ENCODE data around the gene CDNF.

- TF ChIP-seq POLR2AphosphoS5 (IDR thresholded peaks at IDR 0.05; ENCODE audit: low read depth, low read length), result no peak
- TF ChIP-seq POLR2A (IDR thresholded peaks at IDR 0.05; ENCODE audit: low read depth, low read length), result no peak
- TF ChIP-seq POU2F2 (IDR thresholded peaks at IDR 0.05; ENCODE audit: low read depth, low read length), result no peak
Observed at GRCh38 chr10:14884082-14884481, 46.2 kb upstream of the CDNF start.

Data from GM12891 (cell line).